ENCODE results near the gene MID2.

Gene MID2

DNA sequence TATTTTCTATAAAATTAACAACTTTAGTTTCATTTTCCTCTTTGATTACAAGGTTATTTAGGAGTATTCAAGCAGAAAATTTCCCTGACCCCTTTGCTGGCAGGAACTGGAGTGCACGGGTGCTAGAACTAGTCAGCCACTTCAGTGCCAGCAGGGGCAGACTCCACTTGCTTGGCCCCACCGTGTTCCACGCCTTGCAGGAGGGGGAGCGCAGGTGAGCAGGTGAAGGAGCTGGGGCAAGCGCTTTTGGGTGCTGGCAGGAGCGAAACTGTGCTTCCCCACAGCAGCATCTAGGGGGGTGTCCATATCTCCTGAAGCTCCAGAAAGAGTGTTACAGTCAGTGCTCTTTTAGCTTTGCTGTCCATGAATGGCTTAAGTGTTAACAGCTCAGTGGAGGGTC lies 45.5 kb downstream of the MID2 start:
- no peaks in the 10 kb centered on the region for H3K79me2 ChIP-seq (ENCODE audit: control insufficient read depth, insufficient read depth, low read length, unreplicated experiment)
- no peak overlapping the region for H2AFZ ChIP-seq (ENCODE audit: low read length, unreplicated experiment)
- no peak overlapping the region for H3K4me3 ChIP-seq (ENCODE audit: low read depth, low read length)
- H3K27me3 ChIP-seq (ENCODE audit: insufficient read depth, low read length) = no peaks in the 10 kb centered on the region
- no peak overlapping the region for H3K27ac ChIP-seq (ENCODE audit: low read depth, low read length)
- no peaks in the 10 kb centered on the region for H3K36me3 ChIP-seq (ENCODE audit: insufficient read depth, low read length)
- H3K4me1 ChIP-seq (ENCODE audit: control insufficient read depth, insufficient read depth, low read length, unreplicated experiment) = peaks cover under 1% of the 10 kb centered on the region

DNA sequence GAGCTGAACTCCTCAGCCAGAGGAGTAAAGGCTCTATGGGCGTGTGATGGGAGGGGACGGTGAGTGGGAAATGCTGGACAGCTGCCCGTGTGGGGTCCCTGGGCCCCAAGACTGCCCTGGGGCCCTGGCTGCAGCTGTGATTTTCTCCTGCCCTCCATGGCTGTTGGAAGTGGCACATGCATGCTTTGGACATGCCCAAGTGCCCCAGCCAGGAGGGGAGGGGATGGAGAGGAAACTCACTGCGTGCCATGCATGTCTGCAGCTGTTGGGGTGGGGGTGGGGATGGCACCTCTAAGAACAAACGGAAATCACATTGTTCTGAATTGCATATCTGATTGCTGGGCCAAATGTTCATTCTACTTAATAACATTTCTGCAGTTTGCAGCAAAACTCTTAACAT lies 52.4 kb downstream of the MID2 start:
- Histone ChIP-seq H2AFZ (ENCODE audit: low read length, unreplicated experiment) (no peak overlapping the region), H3K4me1 (ENCODE audit: control insufficient read depth, insufficient read depth, low read length, unreplicated experiment) (no peaks in the 10 kb centered on the region), H3K79me2 (ENCODE audit: control insufficient read depth, insufficient read depth, low read length, unreplicated experiment) (no peaks in the 10 kb centered on the region), H3K4me3 (ENCODE audit: low read depth, low read length) (no peak overlapping the region), H3K27ac (ENCODE audit: low read depth, low read length) (no peak overlapping the region), H3K36me3 (ENCODE audit: insufficient read depth, low read length) (no peaks in the 10 kb centered on the region), H3K27me3 (ENCODE audit: insufficient read depth, low read length) (no peaks in the 10 kb centered on the region)

GRCh38 chrX:107880054-107880610 lies 54.5 kb downstream of the MID2 start:
- Histone ChIP-seq H3K27me3 (ENCODE audit: insufficient read depth, low read length) (no peaks in the 10 kb centered on the region), H2AFZ (ENCODE audit: low read length, unreplicated experiment) (no peak overlapping the region), H3K79me2 (ENCODE audit: control insufficient read depth, insufficient read depth, low read length, unreplicated experiment) (no peaks in the 10 kb centered on the region), H3K4me3 (ENCODE audit: low read depth, low read length) (no peak overlapping the region), H3K4me1 (ENCODE audit: control insufficient read depth, insufficient read depth, low read length, unreplicated experiment) (no peaks in the 10 kb centered on the region), H3K36me3 (ENCODE audit: insufficient read depth, low read length) (no peaks in the 10 kb centered on the region), H3K27ac (ENCODE audit: low read depth, low read length) (no peak overlapping the region)

DNA sequence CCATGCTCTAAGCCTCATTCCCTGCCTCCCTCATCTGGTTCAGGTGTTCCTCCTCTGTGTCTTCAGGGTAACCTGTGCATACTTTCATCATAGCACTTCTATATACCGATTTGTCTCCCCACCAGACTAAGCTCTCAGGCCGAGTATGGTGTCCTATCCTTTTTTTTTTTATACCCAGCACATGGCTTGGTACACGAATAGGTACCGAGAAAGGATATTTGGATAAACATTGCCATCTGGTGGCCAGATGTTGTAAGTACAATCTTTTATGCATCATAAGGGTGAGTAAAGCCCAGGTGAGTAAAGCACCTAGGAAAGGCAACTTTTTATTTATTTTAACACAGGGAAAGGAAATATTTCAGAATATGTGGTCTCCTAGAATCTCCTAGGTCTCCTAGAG lies 68.4 kb downstream of the MID2 start:
- no peaks in the 10 kb centered on the region for H3K4me1 ChIP-seq (ENCODE audit: control insufficient read depth, insufficient read depth, low read length, unreplicated experiment)
- H3K27me3 ChIP-seq (ENCODE audit: insufficient read depth, low read length) = no peaks in the 10 kb centered on the region
- H3K79me2 ChIP-seq (ENCODE audit: control insufficient read depth, insufficient read depth, low read length, unreplicated experiment) = no peaks in the 10 kb centered on the region
- H2AFZ ChIP-seq (ENCODE audit: low read length, unreplicated experiment) = no peak overlapping the region
- H3K36me3 ChIP-seq (ENCODE audit: insufficient read depth, low read length) = no peaks in the 10 kb centered on the region
- H3K4me3 ChIP-seq (ENCODE audit: low read depth, low read length) = no peak overlapping the region
- no peak overlapping the region for H3K27ac ChIP-seq (ENCODE audit: low read depth, low read length)

GRCh38 chrX:107902721-107903120 lies 77.1 kb downstream of the MID2 start:
- no peaks in the 10 kb centered on the region; the same call in 1 of the 2 replicates for H3K36me3 ChIP-seq (ENCODE audit: insufficient read depth, low read length)
- no peak overlapping the region for H3K4me3 ChIP-seq (ENCODE audit: low read depth, low read length)
- H3K27me3 ChIP-seq (ENCODE audit: insufficient read depth, low read length) = no peaks in the 10 kb centered on the region
- H2AFZ ChIP-seq (ENCODE audit: low read length, unreplicated experiment) = no peak overlapping the region
- no peaks in the 10 kb centered on the region for H3K4me1 ChIP-seq (ENCODE audit: control insufficient read depth, insufficient read depth, low read length, unreplicated experiment)
- H3K79me2 ChIP-seq (ENCODE audit: control insufficient read depth, insufficient read depth, low read length, unreplicated experiment) = no peaks in the 10 kb centered on the region
- H3K27ac ChIP-seq (ENCODE audit: low read depth, low read length) = no peak overlapping the region

- Histone ChIP-seq H3K79me2 (ENCODE audit: control insufficient read depth, insufficient read depth, low read length, unreplicated experiment) (no peaks in the 10 kb centered on the region), H3K4me3 (ENCODE audit: low read depth, low read length) (no peak overlapping the region), H3K27me3 (ENCODE audit: insufficient read depth, low read length) (no peaks in the 10 kb centered on the region), H3K4me1 (ENCODE audit: control insufficient read depth, insufficient read depth, low read length, unreplicated experiment) (no peaks in the 10 kb centered on the region), H2AFZ (ENCODE audit: low read length, unreplicated experiment) (no peak overlapping the region), H3K27ac (ENCODE audit: low read depth, low read length) (no peak overlapping the region), H3K36me3 (ENCODE audit: insufficient read depth, low read length) (no peaks in the 10 kb centered on the region; the same call in 1 of the 2 replicates)
These were observed 79.7 kb downstream of the MID2 start for GRCh38 chrX:107905366-107905765.

DNA sequence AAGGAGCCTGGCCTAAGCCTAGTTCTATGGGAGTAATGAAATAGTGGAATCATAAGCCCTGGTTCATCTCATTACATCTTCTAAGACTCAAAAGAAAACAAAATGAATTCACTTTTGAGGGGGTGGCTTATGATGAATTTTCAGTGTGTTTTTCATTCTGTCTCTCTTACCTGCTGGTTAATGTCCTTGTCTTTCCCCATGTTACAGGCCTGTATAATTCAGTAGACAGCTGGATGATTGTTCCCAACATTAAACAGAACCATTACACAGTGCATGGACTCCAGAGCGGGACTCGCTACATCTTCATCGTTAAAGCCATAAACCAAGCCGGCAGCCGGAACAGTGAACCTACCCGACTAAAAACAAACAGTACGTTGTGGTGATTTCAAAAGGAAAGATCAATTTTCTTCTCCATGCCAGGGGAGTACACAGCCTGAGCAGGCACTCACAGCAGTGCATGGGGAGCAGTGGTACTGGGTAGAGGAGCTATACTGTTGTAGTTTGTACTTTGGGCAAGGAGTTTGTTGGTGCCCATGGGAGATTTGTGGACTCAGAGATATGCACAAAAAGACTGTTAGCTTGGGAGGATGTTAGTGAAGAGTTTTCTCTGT lies 98.6 kb downstream of the MID2 start:
- Histone ChIP-seq H3K27me3 (ENCODE audit: insufficient read depth, low read length) (no peaks in the 10 kb centered on the region), H3K4me1 (ENCODE audit: control insufficient read depth, insufficient read depth, low read length, unreplicated experiment) (no peaks in the 10 kb centered on the region)

GRCh38 chrX:107934262-107934661 lies 108.6 kb downstream of the MID2 start:
- no peaks in the 10 kb centered on the region for H3K27me3 ChIP-seq (ENCODE audit: insufficient read depth, low read length)
- no peaks in the 10 kb centered on the region for H3K36me3 ChIP-seq (ENCODE audit: insufficient read depth, low read length)
- H3K4me3 ChIP-seq (ENCODE audit: low read depth, low read length) = no peak overlapping the region
- H3K79me2 ChIP-seq (ENCODE audit: control insufficient read depth, insufficient read depth, low read length, unreplicated experiment) = no peaks in the 10 kb centered on the region
- H3K27ac ChIP-seq (ENCODE audit: low read depth, low read length) = no peak overlapping the region
- H2AFZ ChIP-seq (ENCODE audit: low read length, unreplicated experiment) = no peak overlapping the region
- H3K4me1 ChIP-seq (ENCODE audit: control insufficient read depth, insufficient read depth, low read length, unreplicated experiment) = no peaks in the 10 kb centered on the region

More for the DNA sequence above, 98.6 kb downstream of the MID2 start:
- no peak overlapping the region for H3K4me3 ChIP-seq (ENCODE audit: low read depth, low read length)
- no peak overlapping the region for H3K27ac ChIP-seq (ENCODE audit: low read depth, low read length)
- H2AFZ ChIP-seq (ENCODE audit: low read length, unreplicated experiment) = no peak overlapping the region
- H3K36me3 ChIP-seq (ENCODE audit: insufficient read depth, low read length) = no peaks in the 10 kb centered on the region
- no peaks in the 10 kb centered on the region for H3K79me2 ChIP-seq (ENCODE audit: control insufficient read depth, insufficient read depth, low read length, unreplicated experiment)

GRCh38 chrX:107935200-107935599 lies 109.5 kb downstream of the MID2 start:
- Histone ChIP-seq H3K4me1 (ENCODE audit: control insufficient read depth, insufficient read depth, low read length, unreplicated experiment) (no peaks in the 10 kb centered on the region), H3K27ac (ENCODE audit: low read depth, low read length) (peak overlapping the region; percentile 34; the same call in 1 of the 2 replicates), H3K4me3 (ENCODE audit: low read depth, low read length) (peak overlapping the region; percentile 84), H3K36me3 (ENCODE audit: insufficient read depth, low read length) (no peaks in the 10 kb centered on the region), H3K27me3 (ENCODE audit: insufficient read depth, low read length) (no peaks in the 10 kb centered on the region), H3K79me2 (ENCODE audit: control insufficient read depth, insufficient read depth, low read length, unreplicated experiment) (no peaks in the 10 kb centered on the region), H2AFZ (ENCODE audit: low read length, unreplicated experiment) (no peak overlapping the region)

DNA sequence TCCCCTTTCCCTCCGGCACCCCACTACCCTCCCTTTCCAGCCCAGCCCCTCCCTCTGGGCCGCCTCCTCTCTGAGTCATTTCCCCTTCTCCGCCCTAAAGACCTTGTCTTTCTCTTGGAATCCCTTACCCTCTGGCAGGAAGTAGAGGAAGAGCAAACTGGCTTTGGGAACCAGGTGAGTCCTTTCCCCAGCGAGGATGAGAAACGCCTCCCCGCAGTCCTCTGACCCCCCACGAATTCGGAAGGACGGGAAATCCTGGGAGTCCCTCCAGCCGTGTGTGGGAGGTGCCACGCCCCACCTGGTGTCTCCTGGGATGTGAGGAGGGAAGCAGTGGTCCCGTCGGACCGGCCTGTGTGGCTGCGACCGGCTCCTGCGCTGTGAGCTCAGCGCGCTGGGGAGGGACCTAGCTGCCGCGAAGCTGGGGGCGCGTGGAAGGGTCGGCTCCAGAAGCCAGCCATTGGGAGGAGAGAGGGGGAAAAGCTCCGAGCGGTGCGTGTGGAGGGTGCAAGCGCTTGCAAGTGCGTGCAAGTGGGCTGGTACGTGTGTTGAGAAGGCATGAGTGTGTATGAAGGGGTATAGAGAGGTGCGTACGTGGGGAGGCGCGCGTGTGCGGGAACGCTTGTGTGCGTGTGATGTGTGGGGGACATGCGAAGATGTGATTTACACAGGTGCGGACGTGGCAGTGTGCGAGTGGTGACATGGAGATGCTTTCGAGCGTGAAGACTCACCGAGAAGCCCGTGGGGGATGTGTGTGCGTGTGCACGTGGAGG lies 110.2 kb downstream of the MID2 start:
- no peaks in the 10 kb centered on the region for H3K4me1 ChIP-seq (ENCODE audit: control insufficient read depth, insufficient read depth, low read length, unreplicated experiment)
- H3K4me3 ChIP-seq (ENCODE audit: low read depth, low read length) = peak overlapping the region; percentile 84
- H3K79me2 ChIP-seq (ENCODE audit: control insufficient read depth, insufficient read depth, low read length, unreplicated experiment) = no peaks in the 10 kb centered on the region
- peak overlapping the region; percentile 34; the same call in 1 of the 2 replicates for H3K27ac ChIP-seq (ENCODE audit: low read depth, low read length)
- H3K36me3 ChIP-seq (ENCODE audit: insufficient read depth, low read length) = no peaks in the 10 kb centered on the region
- H2AFZ ChIP-seq (ENCODE audit: low read length, unreplicated experiment) = peak overlapping the region; percentile 68
- no peaks in the 10 kb centered on the region for H3K27me3 ChIP-seq (ENCODE audit: insufficient read depth, low read length)

- Histone ChIP-seq H3K27ac (ENCODE audit: low read depth, low read length) (no peak overlapping the region), H3K4me3 (ENCODE audit: low read depth, low read length) (peak overlapping the region; percentile 84), H3K4me1 (ENCODE audit: control insufficient read depth, insufficient read depth, low read length, unreplicated experiment) (no peaks in the 10 kb centered on the region), H3K27me3 (ENCODE audit: insufficient read depth, low read length) (no peaks in the 10 kb centered on the region), H3K36me3 (ENCODE audit: insufficient read depth, low read length) (no peaks in the 10 kb centered on the region), H3K79me2 (ENCODE audit: control insufficient read depth, insufficient read depth, low read length, unreplicated experiment) (no peaks in the 10 kb centered on the region), H2AFZ (ENCODE audit: low read length, unreplicated experiment) (no peak overlapping the region)
These were observed 110.7 kb downstream of the MID2 start for GRCh38 chrX:107936434-107936730.
